NT2/D1 (cell line): ENCODE measurements around the gene RGS21.

Experiments used
- YY1 ChIP-seq: IDR thresholded peaks from 2 replicates; pipeline ENCODE4 v1.6.1; 2011; ENCODE audit not compliant: insufficient read length, insufficient read depth
- ZNF274 ChIP-seq: IDR thresholded peaks from 2 replicates; pipeline ENCODE4 v1.6.1; 2011; ENCODE audit warnings: mild to moderate bottlenecking, low read depth, low read length

DNA sequence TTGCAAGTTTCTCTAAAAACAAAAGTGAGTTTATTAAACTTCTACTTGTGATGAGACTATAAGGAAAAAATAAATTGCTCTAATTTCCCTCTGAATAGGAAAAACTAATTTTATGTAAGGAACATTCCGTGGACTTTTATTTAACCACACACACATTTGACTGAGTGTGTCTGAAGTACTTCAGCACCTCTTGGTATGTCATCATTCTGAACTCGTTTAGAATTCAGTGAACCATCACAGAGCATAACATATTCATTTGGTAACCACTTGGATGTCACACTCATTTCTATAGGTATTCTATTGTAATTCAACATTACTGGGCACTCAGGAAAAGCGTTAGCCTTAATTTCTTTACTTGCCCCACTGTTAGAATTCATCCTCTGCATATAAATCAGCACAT is 79.1 kb downstream of the RGS21 start:
- no peak for TF ChIP-seq YY1
- no peak for TF ChIP-seq ZNF274
